WI38 (cell line): ENCODE results near the gene SUN2.

Experiments
- H3K4me3 ChIP-seq: 2 replicates; pipeline ENCODE4 v1.5.1; 2011; ENCODE audit warnings: low read depth, mild to moderate bottlenecking, control low read depth, low read length
- TF ChIP-seq, protein P1 (sequence below): IDR thresholded peaks from 2 replicates; pipeline ENCODE4 v1.5.1; 2012; ENCODE audit warnings: low read depth, mild to moderate bottlenecking, control low read depth, low read length

SUN2 gene

GRCh38 chr22:38715852-38716251 is 39.9 kb downstream of the SUN2 start:
- TF ChIP-seq, protein P1, sequence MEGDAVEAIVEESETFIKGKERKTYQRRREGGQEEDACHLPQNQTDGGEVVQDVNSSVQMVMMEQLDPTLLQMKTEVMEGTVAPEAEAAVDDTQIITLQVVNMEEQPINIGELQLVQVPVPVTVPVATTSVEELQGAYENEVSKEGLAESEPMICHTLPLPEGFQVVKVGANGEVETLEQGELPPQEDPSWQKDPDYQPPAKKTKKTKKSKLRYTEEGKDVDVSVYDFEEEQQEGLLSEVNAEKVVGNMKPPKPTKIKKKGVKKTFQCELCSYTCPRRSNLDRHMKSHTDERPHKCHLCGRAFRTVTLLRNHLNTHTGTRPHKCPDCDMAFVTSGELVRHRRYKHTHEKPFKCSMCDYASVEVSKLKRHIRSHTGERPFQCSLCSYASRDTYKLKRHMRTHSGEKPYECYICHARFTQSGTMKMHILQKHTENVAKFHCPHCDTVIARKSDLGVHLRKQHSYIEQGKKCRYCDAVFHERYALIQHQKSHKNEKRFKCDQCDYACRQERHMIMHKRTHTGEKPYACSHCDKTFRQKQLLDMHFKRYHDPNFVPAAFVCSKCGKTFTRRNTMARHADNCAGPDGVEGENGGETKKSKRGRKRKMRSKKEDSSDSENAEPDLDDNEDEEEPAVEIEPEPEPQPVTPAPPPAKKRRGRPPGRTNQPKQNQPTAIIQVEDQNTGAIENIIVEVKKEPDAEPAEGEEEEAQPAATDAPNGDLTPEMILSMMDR = no peak
- no peak overlapping the region for H3K4me3 ChIP-seq

GRCh38 chr22:38715176-38715764 is 40.5 kb downstream of the SUN2 start:
- no peak overlapping the region for H3K4me3 ChIP-seq
- TF ChIP-seq, protein P1 = no peak

DNA sequence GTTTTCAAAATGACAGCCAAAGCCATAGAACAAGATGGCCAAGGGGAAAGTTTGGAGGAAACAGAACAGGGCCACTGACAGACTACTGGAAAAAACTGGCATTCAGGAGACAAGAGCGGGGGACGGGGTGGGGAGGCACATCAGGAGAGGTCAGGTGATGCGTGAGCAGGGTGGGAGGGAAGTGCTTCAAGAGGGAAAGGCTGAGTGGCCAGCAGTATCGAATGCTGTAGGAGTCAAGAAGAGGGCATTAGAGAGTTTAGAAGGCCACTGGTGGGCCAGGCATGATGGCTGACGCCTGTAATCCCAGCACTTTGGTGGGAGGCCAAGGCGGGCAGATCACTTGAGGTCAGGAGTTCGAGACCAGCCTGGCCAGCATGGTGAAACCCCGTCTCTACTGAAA is 41.9 kb downstream of the SUN2 start:
- TF ChIP-seq, protein P1 = no peak

DNA sequence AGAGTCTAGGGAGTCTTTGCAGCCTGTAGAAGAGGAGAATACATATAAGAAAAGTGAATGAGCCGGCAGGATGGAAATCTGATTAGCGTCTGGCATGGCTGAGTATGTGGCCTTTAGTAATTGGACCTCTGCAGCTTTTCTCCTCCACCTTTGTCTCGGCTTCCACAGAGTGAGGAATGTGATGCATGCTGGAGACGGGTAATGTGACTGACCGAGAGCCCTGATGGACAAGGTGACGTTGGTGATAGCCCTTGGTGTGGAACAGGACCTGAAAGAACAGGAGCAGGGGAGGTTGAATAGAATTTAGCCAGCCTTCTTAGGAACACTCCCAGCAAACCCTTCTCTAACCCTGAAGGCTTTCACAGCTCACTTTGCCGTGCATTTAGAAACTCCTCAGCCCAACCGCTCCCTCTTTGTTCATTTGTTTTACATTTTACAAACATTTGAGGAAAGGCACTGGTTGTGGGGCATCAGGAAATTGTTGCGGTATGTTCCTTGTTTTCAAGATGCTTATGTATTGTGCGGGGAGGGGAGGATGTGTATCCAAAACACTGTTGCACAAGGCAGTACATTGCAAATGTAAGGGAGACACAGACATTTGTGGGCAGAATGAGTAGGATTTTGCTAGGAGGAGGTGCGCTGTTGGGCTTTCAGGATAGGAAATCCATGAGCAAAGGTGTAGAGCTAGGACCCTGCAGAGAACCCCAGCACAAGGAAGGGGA is 43.2 kb downstream of the SUN2 start:
- H3K4me3 ChIP-seq = no peak overlapping the region
- TF ChIP-seq, protein P1 = no peak

More for the DNA sequence above, 41.9 kb downstream of the SUN2 start:
- H3K4me3 ChIP-seq = no peak overlapping the region

- TF ChIP-seq, protein P1 = no peak
- H3K4me3 ChIP-seq = no peak overlapping the region
Observed at GRCh38 chr22:38710866-38711265, 44.9 kb downstream of the SUN2 start.

DNA sequence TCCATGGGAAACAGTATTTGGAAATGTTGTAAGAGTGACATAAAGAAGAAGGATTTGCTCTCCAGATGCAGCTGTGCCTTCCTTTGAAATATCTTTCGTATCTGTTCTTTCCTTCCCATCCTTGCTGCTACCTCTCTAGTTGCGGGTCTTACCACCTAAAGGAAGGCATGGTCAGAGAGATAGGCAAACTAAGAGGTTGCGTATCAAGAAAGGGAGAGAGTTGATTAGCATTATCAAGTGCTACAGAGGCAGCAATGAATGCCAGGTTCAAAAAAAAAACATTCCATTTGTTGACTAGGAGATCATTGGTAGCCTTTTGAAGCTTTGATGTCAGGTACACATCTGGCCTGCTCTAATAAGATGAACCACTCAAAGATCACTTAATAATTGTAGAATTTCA is 45.4 kb downstream of the SUN2 start:
- no peak overlapping the region for H3K4me3 ChIP-seq
- TF ChIP-seq, protein P1 = no peak

- H3K4me3 ChIP-seq = no peak overlapping the region
- TF ChIP-seq, protein P1 = no peak
Observed at GRCh38 chr22:38709306-38709705, 46.5 kb downstream of the SUN2 start.
